Keratinocyte (primary cell): ENCODE data around the gene GLRX2. TPM values are rescaled to one million over a fixed set of nuclear protein-coding genes. Genes with fewer than 3 reads are reported as not detected.

Experiments used
- DNase-seq: peaks from one replicate; pipeline ENCODE4 v3.0.0-alpha.2; 2011; ENCODE audit warnings: low read depth, missing footprints, low spot score
- FAIRE-seq: peaks from 2 replicates; lab custom pipeline; 2011; peaks lifted over from hg19 to GRCh38; lab: Jason Lieb, UNC
- H2AFZ ChIP-seq: 2 replicates; pipeline ENCODE4 v1.6.0; 2012; ENCODE audit warnings: low read length, control low read depth, inconsistent platforms; ENCODE audit not compliant: control insufficient read depth
- H3K27ac ChIP-seq: 2 replicates; pipeline ENCODE4 v1.5.1; 2011; ENCODE audit warnings: low read length; ENCODE audit not compliant: control insufficient read depth, insufficient read depth
- H3K27me3 ChIP-seq: 3 replicates; pipeline ENCODE4 v1.6.0; 2011; ENCODE audit warnings: low read length; ENCODE audit not compliant: control insufficient read depth, insufficient read depth; ENCODE audit errors: extremely low read depth
- H3K36me3 ChIP-seq, 2 experiments: 2 replicates in 1 of 2; 3 replicates in 1 of 2; pipeline ENCODE4 v1.5.1; 2011; ENCODE audit warnings: low read length in 2 of 2, mild to moderate bottlenecking in 1 of 2; ENCODE audit not compliant: control insufficient read depth in 2 of 2, insufficient read depth in 2 of 2; ENCODE audit errors: extremely low read depth in 1 of 2
- H3K4me1 ChIP-seq: 3 replicates; pipeline ENCODE4 v1.5.1; 2011; ENCODE audit warnings: low read length; ENCODE audit not compliant: control insufficient read depth, insufficient read depth; ENCODE audit errors: extremely low read depth
- H3K4me2 ChIP-seq: 3 replicates; pipeline ENCODE4 v1.6.0; 2011; ENCODE audit warnings: low read depth, low read length; ENCODE audit not compliant: control insufficient read depth, insufficient read depth; ENCODE audit errors: extremely low read depth
- H3K4me3 ChIP-seq, 3 experiments: fragments of 200-600 bp in 1 of 3; sonication (generic) in 1 of 3; 2 replicates in 2 of 3; 3 replicates in 1 of 3; pipeline ENCODE4 v1.5.1; 2011 to 2016; ENCODE audit warnings: low read length in 3 of 3, mild to moderate bottlenecking in 3 of 3, control low read depth in 2 of 3, inconsistent platforms in 1 of 3, low read depth in 1 of 3, mixed read lengths in 1 of 3, mixed run types in 1 of 3, moderate library complexity in 1 of 3; ENCODE audit not compliant: control insufficient read depth in 2 of 3, insufficient read depth in 2 of 3; ENCODE audit errors: extremely low read depth in 1 of 3
- H3K79me2 ChIP-seq: 2 replicates; pipeline ENCODE4 v1.6.0; 2012; ENCODE audit warnings: low read length; ENCODE audit not compliant: control insufficient read depth, insufficient read depth
- H3K9ac ChIP-seq: 3 replicates; pipeline ENCODE4 v1.6.0; 2011; ENCODE audit warnings: low read length; ENCODE audit not compliant: control insufficient read depth, insufficient read depth; ENCODE audit errors: extremely low read depth
- H3K9me1 ChIP-seq: 3 replicates; pipeline ENCODE4 v1.6.0; 2011; ENCODE audit warnings: low read length; ENCODE audit not compliant: control insufficient read depth, insufficient read depth; ENCODE audit errors: extremely low read depth
- H3K9me3 ChIP-seq: 2 replicates; pipeline ENCODE4 v1.5.1; 2012; ENCODE audit warnings: low read depth, low read length; ENCODE audit not compliant: control insufficient read depth
- H4K20me1 ChIP-seq: 3 replicates; pipeline ENCODE4 v1.6.0; 2011; ENCODE audit warnings: low read length; ENCODE audit not compliant: control insufficient read depth, insufficient read depth; ENCODE audit errors: extremely low read depth
- CTCF ChIP-seq, 3 experiments: IDR thresholded peaks in 1 of 3; conservative IDR thresholded peaks in 1 of 3; optimal IDR thresholded peaks in 1 of 3; 2 replicates in 2 of 3; 3 replicates in 1 of 3; pipeline versions ENCODE3 to v1.5.1; 2011; ENCODE audit warnings: low read length in 3 of 3, mild to moderate bottlenecking in 3 of 3, moderate library complexity in 2 of 3, control low read depth in 1 of 3, inconsistent platforms in 1 of 3; ENCODE audit not compliant: insufficient read depth in 2 of 3; ENCODE audit errors: extremely low read depth in 1 of 3
- EZH2 ChIP-seq: IDR thresholded peaks from one replicate; pipeline ENCODE4 v1.6.1; 2012; ENCODE audit warnings: inconsistent platforms, mild to moderate bottlenecking, low read length, moderate library complexity
- dilution Hi-C: fragments of 300-500 bp; cut with MboI; formaldehyde crosslinking; loops from one replicate; pipeline ENCODE4 v1.7.0; 2020; ENCODE audit warnings: low sequenced_read_pairs; ENCODE audit not compliant: extremely low pct_ligation_motif_present
- polyA plus RNA-seq, 5 experiments: library from polyadenylated mRNA; depleted of rRNA in 3 of 5; stranded (reverse) in 3 of 5; stranded (forward) in 1 of 5; unstranded in 1 of 5; fragments of >200 nt; gene quantifications; 1 replicate in 1 of 5; 2 replicates in 3 of 5; 3 replicates in 1 of 5; pipeline versions ENCODE4 v1.2.1 to v1.2.3, GENCODE V29; 2011 to 2012; ENCODE audit warnings: missing spikeins in 2 of 5, low read depth in 1 of 5, low replicate concordance in 1 of 5

Gene GLRX2
- polyA plus RNA-seq, 1 donor (not counting 4 experiments of a cell fraction or from before 2014, with no cell fraction given) = 29.2 TPM

GRCh38 chr1:193070386-193070753 is 34.8 kb downstream of the GLRX2 start:
- no peak for FAIRE-seq
- Histone ChIP-seq H3K27me3 (no peaks in the 10 kb centered on the region), H3K79me2 (peaks cover 54% of the 10 kb centered on the region), H4K20me1 (no peaks in the 10 kb centered on the region), H3K4me2 (no peak overlapping the region), H3K36me3 (peaks cover 3 to 9% of the 10 kb centered on the region in 2 experiments), H3K9me1 (no peaks in the 10 kb centered on the region), H3K4me3 (no peak overlapping the region), H3K9ac (no peak overlapping the region), H3K4me1 (no peaks in the 10 kb centered on the region), H2AFZ (no peak overlapping the region), H3K9me3 (no peaks in the 10 kb centered on the region), H3K27ac (no peak overlapping the region)
- DNase-seq = no peak
- TF ChIP-seq EZH2 (no peak), CTCF (optimal IDR thresholded peaks at IDR 0.05 in 1 of 3, IDR thresholded peaks at IDR 0.05 in 1 of 3, conservative IDR thresholded peaks at IDR 0.05 in 1 of 3; ENCODE audit: extremely low read depth in 1 of 3, insufficient read depth in 2 of 3, low read length in 3 of 3) (no peak)
- dilution Hi-C loops = no loop called here

GRCh38 chr1:193069748-193070385 is 35.3 kb downstream of the GLRX2 start:
- no peak for TF ChIP-seq EZH2
- TF ChIP-seq CTCF (optimal IDR thresholded peaks at IDR 0.05 in 1 of 3, IDR thresholded peaks at IDR 0.05 in 1 of 3, conservative IDR thresholded peaks at IDR 0.05 in 1 of 3; ENCODE audit: extremely low read depth in 1 of 3, insufficient read depth in 2 of 3, low read length in 3 of 3) = peak in 2 of 3 experiments; percentile 39 to 51
- Histone ChIP-seq H3K9ac (no peak overlapping the region), H2AFZ (no peak overlapping the region), H3K36me3 (peaks cover 3 to 9% of the 10 kb centered on the region in 2 experiments), H3K9me3 (no peaks in the 10 kb centered on the region), H3K4me3 (no peak overlapping the region), H3K27me3 (no peaks in the 10 kb centered on the region), H3K27ac (no peak overlapping the region), H3K4me1 (no peaks in the 10 kb centered on the region), H3K79me2 (peaks cover 59% of the 10 kb centered on the region), H4K20me1 (no peaks in the 10 kb centered on the region), H3K4me2 (no peak overlapping the region), H3K9me1 (no peaks in the 10 kb centered on the region)
- no peak for DNase-seq
- no peak for FAIRE-seq
- dilution Hi-C loops = no loop called here
